Osteoblast (primary cell): ENCODE data around the gene ADAMTS16. TPM values are rescaled to one million over a fixed set of nuclear protein-coding genes. Genes with fewer than 3 reads are reported as not detected.

Experiments used
- DNase-seq: peaks from one replicate; pipeline ENCODE4 v3.0.0; 2011; ENCODE audit warnings: low spot score, mixed read lengths; ENCODE audit not compliant: insufficient read length; ENCODE audit errors: missing footprints
- H2AFZ ChIP-seq: 2 replicates; pipeline ENCODE4 v1.6.0; 2011; ENCODE audit warnings: mild to moderate bottlenecking, low read length
- H3K27ac ChIP-seq: 2 replicates; pipeline ENCODE4 v1.5.1; 2011; ENCODE audit warnings: mild to moderate bottlenecking, low read depth, low read length, moderate library complexity
- H3K27me3 ChIP-seq: 2 replicates; pipeline ENCODE4 v1.6.0; 2012; ENCODE audit warnings: mild to moderate bottlenecking, control low read depth, inconsistent platforms, low read length, moderate library complexity; ENCODE audit not compliant: insufficient read depth
- H3K36me3 ChIP-seq: 2 replicates; pipeline ENCODE4 v1.5.1; 2011; ENCODE audit warnings: mild to moderate bottlenecking, low read length, control low read depth, moderate library complexity; ENCODE audit not compliant: insufficient read depth
- H3K4me1 ChIP-seq: 2 replicates; pipeline ENCODE4 v1.5.1; 2011; ENCODE audit warnings: mild to moderate bottlenecking, low read length, control low read depth, moderate library complexity; ENCODE audit not compliant: insufficient read depth
- H3K4me2 ChIP-seq: 2 replicates; pipeline ENCODE4 v1.6.0; 2011; ENCODE audit warnings: mild to moderate bottlenecking, low read length; ENCODE audit not compliant: insufficient read depth
- H3K4me3 ChIP-seq: fragments of 200-600 bp; sonication (generic); 3 replicates; pipeline ENCODE4 v1.5.1; 2012; ENCODE audit warnings: mild to moderate bottlenecking, low read length, inconsistent platforms; ENCODE audit not compliant: insufficient read depth
- H3K79me2 ChIP-seq: 2 replicates; pipeline ENCODE4 v1.6.0; 2012; ENCODE audit warnings: mild to moderate bottlenecking, low read length, control low read depth, inconsistent platforms; ENCODE audit not compliant: insufficient read depth
- H3K9me3 ChIP-seq: 2 replicates; pipeline ENCODE4 v1.5.1; 2011; ENCODE audit warnings: low read depth, low read length, control low read depth
- H4K20me1 ChIP-seq: 2 replicates; pipeline ENCODE4 v1.6.0; 2012; ENCODE audit warnings: mild to moderate bottlenecking, low read length, control low read depth; ENCODE audit not compliant: insufficient read depth
- total RNA-seq: library from RNA; depleted of rRNA; stranded (reverse); fragments of >200 nt; gene quantifications from 2 replicates; pipeline ENCODE4 v1.2.3, GENCODE V29; 2012
- TF ChIP-seq, protein P1 (sequence below): IDR thresholded peaks from 2 replicates; pipeline ENCODE4 v1.5.1; 2011; ENCODE audit warnings: mild to moderate bottlenecking, low read depth, low read length, moderate library complexity; ENCODE audit errors: extremely low read depth

Gene ADAMTS16
- total RNA-seq, 1 donor: 1.4 TPM

DNA sequence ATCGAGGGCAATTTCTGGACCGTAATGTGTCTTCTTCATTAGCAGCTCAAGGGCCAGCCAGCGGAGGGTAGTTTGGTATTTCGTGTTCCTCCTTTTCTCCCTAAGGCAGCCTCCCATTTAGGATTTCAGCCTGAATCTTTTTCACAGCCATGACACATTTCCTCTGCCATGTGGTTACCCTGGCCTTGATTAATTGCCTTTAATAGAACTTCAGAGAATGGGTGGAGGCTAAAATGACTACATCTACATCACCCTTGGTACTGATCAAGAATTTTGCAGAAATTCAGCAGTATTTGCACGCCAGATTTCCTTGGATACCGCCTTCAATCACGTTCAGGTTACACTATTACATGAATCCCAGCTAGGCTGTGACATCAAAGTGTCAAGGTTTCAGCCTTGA is 58.0 kb downstream of the ADAMTS16 start:
- no peak overlapping the region for H3K4me2 ChIP-seq
- H2AFZ ChIP-seq: no peak overlapping the region
- H3K27me3 ChIP-seq: no peaks in the 10 kb centered on the region
- H3K4me3 ChIP-seq: no peak overlapping the region
- H4K20me1 ChIP-seq: no peaks in the 10 kb centered on the region
- H3K27ac ChIP-seq: no peak overlapping the region
- no peaks in the 10 kb centered on the region for H3K79me2 ChIP-seq
- TF ChIP-seq, protein P1, sequence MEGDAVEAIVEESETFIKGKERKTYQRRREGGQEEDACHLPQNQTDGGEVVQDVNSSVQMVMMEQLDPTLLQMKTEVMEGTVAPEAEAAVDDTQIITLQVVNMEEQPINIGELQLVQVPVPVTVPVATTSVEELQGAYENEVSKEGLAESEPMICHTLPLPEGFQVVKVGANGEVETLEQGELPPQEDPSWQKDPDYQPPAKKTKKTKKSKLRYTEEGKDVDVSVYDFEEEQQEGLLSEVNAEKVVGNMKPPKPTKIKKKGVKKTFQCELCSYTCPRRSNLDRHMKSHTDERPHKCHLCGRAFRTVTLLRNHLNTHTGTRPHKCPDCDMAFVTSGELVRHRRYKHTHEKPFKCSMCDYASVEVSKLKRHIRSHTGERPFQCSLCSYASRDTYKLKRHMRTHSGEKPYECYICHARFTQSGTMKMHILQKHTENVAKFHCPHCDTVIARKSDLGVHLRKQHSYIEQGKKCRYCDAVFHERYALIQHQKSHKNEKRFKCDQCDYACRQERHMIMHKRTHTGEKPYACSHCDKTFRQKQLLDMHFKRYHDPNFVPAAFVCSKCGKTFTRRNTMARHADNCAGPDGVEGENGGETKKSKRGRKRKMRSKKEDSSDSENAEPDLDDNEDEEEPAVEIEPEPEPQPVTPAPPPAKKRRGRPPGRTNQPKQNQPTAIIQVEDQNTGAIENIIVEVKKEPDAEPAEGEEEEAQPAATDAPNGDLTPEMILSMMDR: no peak
- no peaks in the 10 kb centered on the region for H3K4me1 ChIP-seq
- no peak for DNase-seq
- no peaks in the 10 kb centered on the region for H3K9me3 ChIP-seq
- H3K36me3 ChIP-seq: no peaks in the 10 kb centered on the region

DNA sequence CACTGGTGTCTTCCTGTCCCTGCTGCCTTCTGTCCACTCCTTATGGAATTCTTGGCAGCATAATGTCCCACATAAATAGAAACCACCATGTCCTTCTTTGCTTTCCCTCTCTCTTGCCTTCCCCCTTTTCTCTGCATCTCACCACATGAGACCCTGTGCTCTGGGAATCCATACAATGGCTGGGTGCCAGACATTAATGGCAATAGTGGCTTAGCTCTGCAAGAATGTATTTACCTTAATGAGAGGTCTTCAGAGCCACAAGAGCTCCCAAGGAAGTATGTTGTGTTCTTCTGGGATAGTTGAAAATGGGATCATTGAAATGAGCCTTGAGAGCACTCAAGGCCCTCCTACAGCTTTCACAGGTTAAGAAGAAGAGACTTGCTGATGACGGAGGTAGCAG is 58.7 kb downstream of the ADAMTS16 start:
- Histone ChIP-seq H3K9me3 (no peaks in the 10 kb centered on the region), H4K20me1 (no peaks in the 10 kb centered on the region), H3K4me1 (no peaks in the 10 kb centered on the region), H3K27me3 (no peaks in the 10 kb centered on the region), H3K36me3 (no peaks in the 10 kb centered on the region), H2AFZ (no peak overlapping the region), H3K4me2 (no peak overlapping the region), H3K79me2 (no peaks in the 10 kb centered on the region), H3K27ac (no peak overlapping the region), H3K4me3 (no peak overlapping the region)
- TF ChIP-seq, protein P1: no peak
- no peak for DNase-seq

DNA sequence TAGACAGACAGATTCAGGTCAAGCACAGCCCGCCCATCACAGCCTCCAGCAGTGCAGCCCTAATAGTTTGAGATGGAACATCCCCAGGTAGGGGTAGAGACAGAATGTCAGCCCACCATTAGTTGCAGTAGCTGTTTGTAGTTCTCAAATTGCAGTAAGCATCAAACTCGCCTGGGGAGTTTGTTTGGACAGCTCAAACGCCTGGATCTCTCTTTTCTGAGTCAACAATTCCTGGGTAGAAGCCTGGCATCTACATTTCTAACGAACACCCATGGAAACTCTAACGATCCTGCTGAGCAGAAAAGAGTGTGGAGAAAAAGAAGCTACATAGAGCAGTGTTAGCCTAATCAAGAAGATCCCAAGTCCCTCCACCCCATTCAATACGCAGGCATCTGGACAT is 59.4 kb downstream of the ADAMTS16 start:
- H2AFZ ChIP-seq: no peak overlapping the region
- no peak for DNase-seq

DNA sequence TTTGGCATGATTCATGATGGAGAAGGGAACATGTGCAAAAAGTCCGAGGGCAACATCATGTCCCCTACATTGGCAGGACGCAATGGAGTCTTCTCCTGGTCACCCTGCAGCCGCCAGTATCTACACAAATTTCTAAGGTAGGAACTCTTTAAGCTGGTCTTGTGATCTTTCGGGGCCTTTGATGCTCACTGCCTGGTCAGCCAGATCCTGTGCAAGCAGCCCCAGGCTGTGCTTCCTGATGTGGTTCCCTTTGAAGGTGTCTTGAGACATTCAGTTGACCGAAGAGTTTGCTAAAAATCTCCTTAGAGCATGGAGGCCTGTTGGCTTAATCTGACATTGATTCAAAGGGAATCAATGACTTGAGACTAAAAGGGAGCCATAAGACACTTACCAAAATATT is 60.0 kb downstream of the ADAMTS16 start:
- Histone ChIP-seq H3K79me2 (no peaks in the 10 kb centered on the region), H3K4me2 (no peak overlapping the region), H3K27me3 (no peaks in the 10 kb centered on the region), H3K36me3 (no peaks in the 10 kb centered on the region), H4K20me1 (no peaks in the 10 kb centered on the region), H3K9me3 (no peaks in the 10 kb centered on the region), H3K4me1 (no peaks in the 10 kb centered on the region), H3K4me3 (no peak overlapping the region), H3K27ac (no peak overlapping the region), H2AFZ (no peak overlapping the region)
- TF ChIP-seq, protein P1: no peak
- no peak for DNase-seq

More for the DNA sequence above, 59.4 kb downstream of the ADAMTS16 start:
- no peaks in the 10 kb centered on the region for H3K27me3 ChIP-seq
- TF ChIP-seq, protein P1: no peak
- no peak overlapping the region for H3K4me3 ChIP-seq
- no peaks in the 10 kb centered on the region for H3K36me3 ChIP-seq
- H3K79me2 ChIP-seq: no peaks in the 10 kb centered on the region
- H3K4me2 ChIP-seq: no peak overlapping the region
- no peaks in the 10 kb centered on the region for H3K4me1 ChIP-seq
- H3K9me3 ChIP-seq: no peaks in the 10 kb centered on the region
- no peak overlapping the region for H3K27ac ChIP-seq
- H4K20me1 ChIP-seq: no peaks in the 10 kb centered on the region
